22Rv1 (cell line): Measurements from ENCODE around the gene NCOA1.

Experiments
- ZFX ChIP-seq: fragments of 450-650 bp; IDR thresholded peaks from 2 replicates; pipeline ENCODE4 v1.6.1; 2017; ENCODE audit warnings: antibody characterized with exemption, borderline replicate concordance
- TF ChIP-seq, protein P1 (sequence below): fragments of 450-650 bp; IDR thresholded peaks from 2 replicates; pipeline ENCODE4 v1.5.1; 2017; ENCODE audit warnings: mild to moderate bottlenecking

GRCh38 chr2:24471662-24472061, 19.4 kb upstream of the NCOA1 start:
- TF ChIP-seq, protein P1, sequence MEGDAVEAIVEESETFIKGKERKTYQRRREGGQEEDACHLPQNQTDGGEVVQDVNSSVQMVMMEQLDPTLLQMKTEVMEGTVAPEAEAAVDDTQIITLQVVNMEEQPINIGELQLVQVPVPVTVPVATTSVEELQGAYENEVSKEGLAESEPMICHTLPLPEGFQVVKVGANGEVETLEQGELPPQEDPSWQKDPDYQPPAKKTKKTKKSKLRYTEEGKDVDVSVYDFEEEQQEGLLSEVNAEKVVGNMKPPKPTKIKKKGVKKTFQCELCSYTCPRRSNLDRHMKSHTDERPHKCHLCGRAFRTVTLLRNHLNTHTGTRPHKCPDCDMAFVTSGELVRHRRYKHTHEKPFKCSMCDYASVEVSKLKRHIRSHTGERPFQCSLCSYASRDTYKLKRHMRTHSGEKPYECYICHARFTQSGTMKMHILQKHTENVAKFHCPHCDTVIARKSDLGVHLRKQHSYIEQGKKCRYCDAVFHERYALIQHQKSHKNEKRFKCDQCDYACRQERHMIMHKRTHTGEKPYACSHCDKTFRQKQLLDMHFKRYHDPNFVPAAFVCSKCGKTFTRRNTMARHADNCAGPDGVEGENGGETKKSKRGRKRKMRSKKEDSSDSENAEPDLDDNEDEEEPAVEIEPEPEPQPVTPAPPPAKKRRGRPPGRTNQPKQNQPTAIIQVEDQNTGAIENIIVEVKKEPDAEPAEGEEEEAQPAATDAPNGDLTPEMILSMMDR = no peak
- no peak for TF ChIP-seq ZFX
